ENCODE data around the gene PITX3.

The PITX3 gene

GRCh38 chr10:102285133-102285532 is 43.8 kb upstream of the PITX3 start:
- TF ChIP-seq, protein P1, sequence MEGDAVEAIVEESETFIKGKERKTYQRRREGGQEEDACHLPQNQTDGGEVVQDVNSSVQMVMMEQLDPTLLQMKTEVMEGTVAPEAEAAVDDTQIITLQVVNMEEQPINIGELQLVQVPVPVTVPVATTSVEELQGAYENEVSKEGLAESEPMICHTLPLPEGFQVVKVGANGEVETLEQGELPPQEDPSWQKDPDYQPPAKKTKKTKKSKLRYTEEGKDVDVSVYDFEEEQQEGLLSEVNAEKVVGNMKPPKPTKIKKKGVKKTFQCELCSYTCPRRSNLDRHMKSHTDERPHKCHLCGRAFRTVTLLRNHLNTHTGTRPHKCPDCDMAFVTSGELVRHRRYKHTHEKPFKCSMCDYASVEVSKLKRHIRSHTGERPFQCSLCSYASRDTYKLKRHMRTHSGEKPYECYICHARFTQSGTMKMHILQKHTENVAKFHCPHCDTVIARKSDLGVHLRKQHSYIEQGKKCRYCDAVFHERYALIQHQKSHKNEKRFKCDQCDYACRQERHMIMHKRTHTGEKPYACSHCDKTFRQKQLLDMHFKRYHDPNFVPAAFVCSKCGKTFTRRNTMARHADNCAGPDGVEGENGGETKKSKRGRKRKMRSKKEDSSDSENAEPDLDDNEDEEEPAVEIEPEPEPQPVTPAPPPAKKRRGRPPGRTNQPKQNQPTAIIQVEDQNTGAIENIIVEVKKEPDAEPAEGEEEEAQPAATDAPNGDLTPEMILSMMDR (IDR thresholded peaks at IDR 0.05; ENCODE audit: borderline replicate concordance, control extremely low read depth, extremely low read depth, insufficient read depth, missing control alignments) = no peak
- no peak for DNase-seq (ENCODE audit: low spot score)
- in situ Hi-C loops (cut with MboI; ENCODE audit: low sequenced_read_pairs, unreplicated experiment) = no loop called here

DNA sequence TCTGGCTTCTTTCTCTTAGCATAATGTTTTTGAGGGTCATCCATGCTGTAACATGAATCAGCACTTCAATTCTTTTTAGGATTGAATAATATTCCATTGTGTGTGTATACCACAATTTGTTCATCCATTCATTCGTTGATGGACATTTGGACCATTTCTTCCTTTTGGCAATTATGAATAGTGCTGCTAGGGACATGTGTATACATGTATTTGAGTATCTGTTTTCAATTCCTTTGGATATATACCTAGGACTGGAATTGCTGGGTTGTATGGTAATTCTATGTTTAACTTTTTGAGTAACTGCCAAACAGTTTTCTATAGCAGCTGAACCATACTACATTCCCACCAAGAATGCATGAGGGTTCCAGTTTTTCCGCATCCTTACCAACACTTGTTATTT is 43.2 kb upstream of the PITX3 start:
- no peak for DNase-seq (ENCODE audit: low spot score)

DNA sequence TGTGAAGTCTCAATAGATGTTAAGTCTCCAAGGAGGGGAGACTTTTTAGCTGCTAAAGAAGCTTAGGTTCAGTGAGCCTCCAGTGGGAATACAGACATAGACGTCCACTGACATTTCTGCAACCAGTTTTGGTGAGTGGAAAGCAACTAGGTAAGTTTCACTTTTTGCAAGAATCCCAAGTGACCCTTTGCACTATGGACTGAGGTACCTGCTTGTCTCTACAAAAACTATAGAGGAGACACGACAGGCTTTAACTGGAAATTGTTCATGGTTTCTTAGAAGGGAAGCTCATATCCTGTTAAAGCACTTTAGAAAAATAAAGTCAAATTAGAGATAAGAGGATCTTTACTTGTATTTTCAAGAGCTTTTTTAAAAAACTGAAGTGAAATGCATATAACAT is 42.6 kb upstream of the PITX3 start:
- in situ Hi-C loops (cut with MboI; ENCODE audit: low sequenced_read_pairs, unreplicated experiment) = no loop called here

More for the DNA sequence above, 43.2 kb upstream of the PITX3 start:
- TF ChIP-seq, protein P1 (IDR thresholded peaks at IDR 0.05; ENCODE audit: borderline replicate concordance, control extremely low read depth, extremely low read depth, insufficient read depth, missing control alignments) = no peak
- in situ Hi-C loops (cut with MboI; ENCODE audit: low sequenced_read_pairs, unreplicated experiment) = no loop called here

DNA sequence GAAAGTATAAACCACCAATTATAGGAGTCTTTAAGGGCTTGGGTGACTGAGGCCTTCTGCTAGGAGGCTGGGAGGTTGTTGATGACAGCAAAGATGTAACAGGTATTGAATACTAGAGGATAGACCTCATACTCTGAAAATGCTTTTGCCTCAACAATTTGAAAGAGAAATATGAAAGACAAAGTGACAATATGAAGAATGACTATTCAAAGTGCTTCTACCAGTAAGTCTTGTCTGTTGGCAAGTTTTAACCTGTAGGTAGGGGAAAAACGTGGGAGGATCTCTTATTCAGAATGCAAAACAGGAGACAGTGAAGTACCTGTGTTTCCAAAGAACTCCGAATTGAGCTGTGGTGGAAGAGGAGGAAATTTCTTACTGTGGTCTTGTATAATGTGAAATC is 42.2 kb upstream of the PITX3 start:
- in situ Hi-C loops (cut with MboI; ENCODE audit: low sequenced_read_pairs, unreplicated experiment) = no loop called here
- TF ChIP-seq, protein P1 (IDR thresholded peaks at IDR 0.05; ENCODE audit: borderline replicate concordance, control extremely low read depth, extremely low read depth, insufficient read depth, missing control alignments) = no peak
- DNase-seq (ENCODE audit: low spot score) = no peak

More for the DNA sequence above, 42.6 kb upstream of the PITX3 start:
- DNase-seq (ENCODE audit: low spot score) = no peak
- TF ChIP-seq, protein P1 (IDR thresholded peaks at IDR 0.05; ENCODE audit: borderline replicate concordance, control extremely low read depth, extremely low read depth, insufficient read depth, missing control alignments) = no peak

DNA sequence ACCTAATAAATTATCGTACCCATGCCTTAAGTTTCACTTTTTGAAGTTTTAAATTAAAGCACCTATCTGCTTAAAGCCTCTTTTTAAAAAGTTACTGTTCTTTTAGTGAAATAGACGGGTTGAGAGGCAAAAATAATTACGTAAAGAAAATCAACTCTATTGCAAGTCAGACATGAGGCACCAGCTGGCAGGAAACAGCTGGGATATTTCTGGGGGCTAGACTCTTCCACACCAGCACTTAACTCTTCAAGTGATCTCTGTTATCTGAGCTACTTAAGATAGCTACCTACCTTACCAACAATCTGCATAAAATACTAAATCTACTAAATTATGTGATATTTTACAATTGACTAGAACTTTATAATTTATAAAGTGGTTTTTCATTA is 39.8 kb upstream of the PITX3 start:
- in situ Hi-C loops (cut with MboI; ENCODE audit: low sequenced_read_pairs, unreplicated experiment) = no loop called here
- TF ChIP-seq, protein P1 (IDR thresholded peaks at IDR 0.05; ENCODE audit: borderline replicate concordance, control extremely low read depth, extremely low read depth, insufficient read depth, missing control alignments) = no peak
- DNase-seq (ENCODE audit: low spot score) = no peak

DNA sequence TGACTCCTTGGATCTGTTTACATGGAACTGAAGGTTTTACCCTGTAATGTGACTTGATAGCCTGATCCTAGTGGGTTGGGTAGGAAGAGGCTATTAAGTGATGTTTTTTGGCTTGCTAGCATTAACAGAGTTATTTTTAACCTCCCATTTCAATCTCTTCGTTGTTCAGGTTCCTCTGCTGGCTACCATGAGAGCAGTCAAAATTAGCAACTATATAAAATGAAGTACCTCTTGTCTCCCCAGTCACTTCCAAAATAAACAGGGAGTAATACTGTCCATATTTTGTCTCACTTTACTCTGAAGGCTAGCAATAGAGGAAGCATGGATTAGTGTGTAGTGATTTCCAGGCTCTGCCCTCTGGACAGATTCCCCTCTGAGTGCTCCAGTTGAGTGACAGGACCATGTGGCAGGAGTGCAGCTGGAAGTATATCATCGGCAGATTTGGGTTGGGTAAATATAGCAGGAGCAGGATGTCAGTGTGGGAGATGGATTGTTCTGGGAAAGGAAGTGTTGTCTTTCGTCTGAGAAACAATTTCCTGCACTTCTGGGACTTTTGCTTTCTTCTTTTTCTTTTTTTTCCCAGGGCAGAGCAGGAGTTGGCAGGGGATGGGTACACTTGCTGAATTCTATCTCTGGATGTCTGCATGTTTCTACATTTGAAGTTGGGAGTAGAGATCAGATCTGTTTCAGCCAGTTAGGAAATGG is 39.2 kb upstream of the PITX3 start:
- in situ Hi-C loops (cut with MboI; ENCODE audit: low sequenced_read_pairs, unreplicated experiment) = no loop called here
- TF ChIP-seq, protein P1 (IDR thresholded peaks at IDR 0.05; ENCODE audit: borderline replicate concordance, control extremely low read depth, extremely low read depth, insufficient read depth, missing control alignments) = no peak
- DNase-seq (ENCODE audit: low spot score) = no peak

Measured in GM13976 (cell line).